HG02623 (cell line): ENCODE data around the gene ARHGEF3.

ENCODE experiments used
- ATAC-seq: cut with Tn5 transposase; IDR thresholded peaks from one replicate; pipeline ENCODE4 v1.9.1; 2021; ENCODE audit warnings: moderate library complexity; ENCODE audit not compliant: unreplicated experiment

ARHGEF3 gene

DNA sequence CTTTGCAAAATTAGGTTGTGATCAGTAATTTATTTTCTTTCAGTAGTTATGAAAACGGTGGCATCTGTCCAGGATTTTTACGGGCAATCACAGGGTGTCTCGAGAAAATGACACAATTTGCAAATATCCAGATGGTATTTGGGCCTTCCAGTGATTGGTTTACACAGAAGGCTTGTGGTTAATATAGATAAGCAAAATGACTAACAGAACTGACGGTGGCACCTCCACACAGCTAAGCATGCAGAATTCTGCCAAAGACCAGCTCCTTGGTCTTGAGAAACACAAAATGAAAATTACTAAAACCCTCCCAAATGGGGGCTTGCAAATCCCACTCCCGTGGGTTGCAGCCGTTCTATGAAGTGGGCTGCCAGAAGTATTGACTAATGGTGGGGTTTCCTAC, 5.5 kb downstream of the ARHGEF3 start:
- no peak for ATAC-seq

DNA sequence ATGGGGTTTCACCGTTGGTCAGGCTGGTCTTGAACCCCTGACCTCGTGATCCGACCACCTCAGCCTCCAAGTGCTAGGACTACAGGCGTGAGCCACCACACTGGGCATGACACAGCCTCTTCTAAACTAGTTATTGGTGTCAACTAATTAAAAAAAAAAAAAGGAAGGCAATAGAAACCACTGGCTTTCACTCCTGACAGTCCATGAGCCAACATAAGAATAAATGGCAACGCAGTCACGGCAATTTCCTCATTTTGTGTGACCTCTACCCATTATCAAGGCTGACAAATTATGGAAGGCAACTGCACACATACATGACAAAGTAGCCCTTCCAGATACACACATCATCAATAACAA, 5.9 kb downstream of the ARHGEF3 start:
- no peak for ATAC-seq

DNA sequence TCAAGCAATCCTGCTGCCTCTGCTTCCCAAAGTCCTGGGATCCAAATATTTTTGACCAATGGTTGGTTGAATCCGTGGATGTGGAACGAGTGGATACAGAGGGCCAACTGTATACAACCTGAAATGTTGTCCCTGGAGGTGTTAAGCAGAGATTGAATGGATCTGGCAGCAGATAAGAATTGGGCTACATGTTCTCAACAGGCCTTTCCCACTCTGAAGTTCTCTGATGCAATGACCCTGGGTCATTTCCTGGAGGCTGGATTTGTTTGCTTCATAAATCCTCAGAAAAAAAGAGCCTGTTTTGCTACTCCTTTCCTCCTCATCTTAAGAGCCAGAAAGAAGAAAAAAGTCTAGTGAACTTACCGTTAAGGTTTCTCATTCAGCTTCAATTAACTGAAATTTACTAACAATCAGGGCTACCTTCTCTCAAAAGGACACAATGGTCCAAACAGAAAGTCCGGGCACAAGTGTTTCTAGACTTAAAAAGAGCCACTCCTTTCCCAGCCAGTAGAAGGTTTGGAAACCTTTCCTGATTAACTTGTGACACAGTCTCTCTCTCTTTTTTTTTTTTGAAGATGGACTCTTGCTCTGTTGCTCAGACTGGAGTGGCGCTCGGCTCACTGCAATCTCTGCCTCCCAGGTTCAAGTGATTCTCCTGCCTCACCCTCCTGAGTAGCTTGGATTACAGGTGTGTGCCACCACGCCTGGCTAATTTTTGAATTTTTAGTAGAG, 6.5 kb downstream of the ARHGEF3 start:
- no peak for ATAC-seq

DNA sequence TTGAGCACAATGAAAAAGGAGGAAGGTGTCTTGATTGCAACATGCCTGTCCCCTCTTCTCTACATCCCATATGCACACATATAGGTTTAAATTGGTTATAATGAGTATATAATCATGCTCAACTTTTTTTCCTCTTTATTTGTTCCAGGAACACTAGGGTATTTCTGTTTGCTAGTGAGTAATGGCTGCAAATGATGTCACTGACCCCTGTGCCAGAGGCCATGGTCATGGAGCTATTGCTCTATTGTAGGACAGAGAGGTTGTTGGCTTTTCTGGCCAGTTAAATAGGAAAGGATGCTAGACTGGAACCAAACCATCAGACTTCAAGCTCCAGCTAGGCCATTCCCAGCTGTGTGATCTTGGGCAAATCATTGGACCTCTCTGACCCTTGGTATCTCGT, 9.6 kb downstream of the ARHGEF3 start:
- no peak for ATAC-seq

DNA sequence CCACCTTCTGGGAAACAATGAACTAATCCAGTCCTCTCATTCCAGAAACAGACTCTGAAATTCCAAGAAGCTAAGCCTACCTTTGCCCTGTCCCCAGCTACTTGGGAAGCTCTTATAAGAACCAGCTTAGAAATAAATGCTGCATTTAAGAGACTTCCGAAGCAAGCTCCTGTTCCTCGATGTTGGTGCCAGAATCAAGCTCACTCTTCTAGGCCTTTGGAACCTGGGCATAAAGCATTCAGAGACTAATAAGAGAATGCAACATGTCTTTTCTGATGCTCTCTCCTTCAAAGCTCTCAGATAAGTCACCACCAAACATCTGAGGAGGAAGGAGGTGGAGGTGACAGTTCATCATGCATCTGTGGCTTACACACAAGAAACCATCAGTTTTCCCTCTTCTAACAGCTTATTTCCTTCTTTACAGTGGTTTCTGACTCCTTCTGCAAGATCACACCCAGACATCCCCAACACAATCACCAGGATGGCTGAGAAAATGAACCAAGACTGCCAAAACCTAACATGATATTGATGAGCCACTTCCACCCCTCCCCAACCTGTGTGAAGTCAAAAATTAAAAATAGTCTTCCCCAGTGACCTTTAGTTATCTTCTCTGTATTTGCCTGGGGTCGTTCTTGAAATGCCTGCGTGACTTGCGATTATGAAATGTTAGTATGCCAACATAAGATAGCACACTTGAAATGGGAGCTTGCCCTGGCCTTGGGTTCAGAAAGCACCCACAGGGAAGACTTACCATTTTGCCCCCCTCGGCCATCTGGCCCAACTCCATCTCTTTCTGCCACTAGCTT, 11.5 kb downstream of the ARHGEF3 start:
- no peak for ATAC-seq

DNA sequence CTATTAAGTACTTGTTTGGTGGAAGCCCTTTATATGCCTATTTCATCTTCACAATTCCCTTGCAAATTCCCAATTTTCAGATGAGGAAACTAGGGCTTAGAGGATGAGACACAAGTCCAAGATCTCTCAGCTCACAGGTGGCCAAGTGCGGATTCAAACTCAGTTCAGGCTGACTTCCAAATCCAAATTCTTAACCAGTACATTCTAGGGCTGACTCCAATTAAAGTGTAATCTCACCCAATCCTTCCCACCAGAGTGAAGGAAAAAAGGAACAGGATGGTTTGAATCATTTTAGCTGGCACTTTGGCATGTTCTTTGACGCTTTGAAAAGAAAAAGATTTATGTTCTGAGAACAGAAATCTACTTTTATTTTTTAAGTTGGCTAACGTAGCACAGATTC, 12.7 kb downstream of the ARHGEF3 start:
- ATAC-seq, result no peak

DNA sequence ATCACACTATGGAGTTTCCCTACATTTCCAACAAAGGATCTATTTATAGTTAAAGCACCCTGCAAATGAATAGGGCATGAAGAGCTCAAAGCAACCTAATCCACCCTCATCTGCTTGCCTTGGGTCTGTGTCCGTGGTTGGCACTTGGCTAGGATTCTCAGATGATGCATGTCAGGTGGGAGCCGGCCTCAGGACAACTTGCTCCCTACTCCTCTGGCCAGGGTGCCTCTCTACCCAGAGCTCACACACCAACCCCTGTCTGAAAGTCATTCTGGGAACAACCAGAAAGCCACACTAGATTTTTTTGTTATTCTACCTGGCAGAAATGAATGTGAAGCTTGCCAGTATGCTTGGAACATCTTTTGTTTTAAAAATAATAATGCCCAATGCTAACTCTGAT, 13.2 kb downstream of the ARHGEF3 start:
- ATAC-seq, result no peak

DNA sequence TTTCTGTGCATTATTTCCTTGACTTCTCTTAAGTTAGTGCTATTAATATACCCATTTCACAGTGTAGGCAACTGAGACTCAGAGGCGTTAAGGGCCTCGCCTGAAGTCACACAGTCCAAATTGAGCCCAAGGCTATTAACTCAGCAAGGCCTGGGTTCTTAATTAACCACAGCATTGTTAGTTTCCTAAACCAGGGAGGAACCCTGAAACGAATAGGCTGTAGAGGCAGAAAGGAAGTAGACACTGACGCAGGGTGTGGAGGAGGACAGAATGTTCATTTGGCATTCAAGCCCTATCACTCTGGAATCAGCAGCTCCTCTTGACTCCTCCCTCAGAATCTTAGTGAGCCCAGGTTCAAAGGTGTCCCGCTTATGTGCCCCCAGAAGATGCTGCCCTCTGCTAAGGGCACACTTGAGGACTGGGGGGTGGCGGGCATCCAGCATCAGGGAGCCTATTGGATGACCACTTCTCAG, 13.9 kb downstream of the ARHGEF3 start:
- ATAC-seq, result no peak

DNA sequence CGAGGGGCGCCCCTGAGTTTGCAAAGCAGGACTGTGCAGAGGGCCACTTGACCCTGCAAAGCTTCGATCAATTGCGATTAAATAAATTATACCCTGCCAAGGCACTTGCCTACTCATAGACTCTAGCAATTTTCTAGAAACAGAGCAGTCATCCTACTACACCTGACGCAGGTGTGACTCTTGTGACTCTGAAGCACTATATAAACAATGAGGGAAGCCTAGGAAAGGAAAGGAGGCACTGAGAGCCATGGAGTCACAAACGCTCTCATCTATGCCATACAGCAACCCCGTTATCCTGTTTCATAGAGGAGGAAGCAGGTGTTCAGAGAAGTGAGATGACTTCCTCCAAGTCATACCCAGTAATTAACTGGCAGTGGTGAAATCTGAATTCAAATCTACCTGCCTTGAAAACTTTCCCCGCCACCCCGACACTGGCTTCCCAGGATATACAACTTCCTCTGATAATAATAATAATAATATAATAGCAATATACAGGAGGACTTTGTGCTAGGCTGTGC, 14.4 kb downstream of the ARHGEF3 start:
- no peak for ATAC-seq

DNA sequence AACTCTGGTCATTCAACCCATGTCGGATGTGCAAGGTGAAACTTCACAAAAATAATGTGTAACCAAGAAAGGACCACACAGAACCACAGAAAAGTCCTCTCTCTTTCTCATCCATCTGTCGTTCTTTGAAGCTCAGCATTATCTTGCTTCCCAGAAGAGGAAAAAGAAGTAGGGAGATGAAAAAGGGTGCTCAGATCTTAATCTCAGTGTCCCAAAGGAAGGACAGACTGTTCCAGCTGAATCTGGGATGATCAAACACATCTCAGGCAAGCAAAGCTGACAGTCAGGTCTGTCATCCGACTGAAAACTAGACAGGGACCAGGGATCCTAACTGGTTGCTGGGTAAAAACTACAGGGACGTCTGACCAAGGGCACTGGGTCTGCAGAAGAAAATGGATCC, 16.2 kb downstream of the ARHGEF3 start:
- ATAC-seq, result no peak

DNA sequence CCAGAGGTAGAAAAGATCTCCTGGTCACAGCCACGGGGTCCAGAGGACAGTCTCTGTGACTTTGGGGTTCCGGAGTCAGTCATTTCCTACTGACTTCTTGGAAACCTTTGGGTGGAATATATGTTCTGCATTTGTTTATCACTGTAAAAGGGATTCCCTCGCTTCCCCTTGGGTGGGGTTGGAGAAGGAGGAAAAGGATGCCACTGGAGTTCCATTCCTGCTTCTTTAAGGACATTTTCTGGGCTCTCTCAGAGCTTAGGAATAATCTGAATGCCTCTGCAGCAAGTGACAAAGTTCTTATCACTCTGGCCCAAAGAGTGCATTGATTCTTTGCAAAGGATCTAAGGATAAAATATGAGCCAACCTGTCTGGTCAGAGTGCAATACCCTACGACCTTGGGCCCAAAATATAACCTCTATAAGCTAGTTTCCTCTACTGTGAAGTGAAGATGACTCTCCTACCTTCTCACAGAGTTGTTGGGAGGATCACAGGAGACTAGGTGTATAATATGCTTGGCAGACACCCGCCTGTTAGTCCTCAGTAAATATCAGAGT, 17.2 kb downstream of the ARHGEF3 start:
- ATAC-seq, result no peak

DNA sequence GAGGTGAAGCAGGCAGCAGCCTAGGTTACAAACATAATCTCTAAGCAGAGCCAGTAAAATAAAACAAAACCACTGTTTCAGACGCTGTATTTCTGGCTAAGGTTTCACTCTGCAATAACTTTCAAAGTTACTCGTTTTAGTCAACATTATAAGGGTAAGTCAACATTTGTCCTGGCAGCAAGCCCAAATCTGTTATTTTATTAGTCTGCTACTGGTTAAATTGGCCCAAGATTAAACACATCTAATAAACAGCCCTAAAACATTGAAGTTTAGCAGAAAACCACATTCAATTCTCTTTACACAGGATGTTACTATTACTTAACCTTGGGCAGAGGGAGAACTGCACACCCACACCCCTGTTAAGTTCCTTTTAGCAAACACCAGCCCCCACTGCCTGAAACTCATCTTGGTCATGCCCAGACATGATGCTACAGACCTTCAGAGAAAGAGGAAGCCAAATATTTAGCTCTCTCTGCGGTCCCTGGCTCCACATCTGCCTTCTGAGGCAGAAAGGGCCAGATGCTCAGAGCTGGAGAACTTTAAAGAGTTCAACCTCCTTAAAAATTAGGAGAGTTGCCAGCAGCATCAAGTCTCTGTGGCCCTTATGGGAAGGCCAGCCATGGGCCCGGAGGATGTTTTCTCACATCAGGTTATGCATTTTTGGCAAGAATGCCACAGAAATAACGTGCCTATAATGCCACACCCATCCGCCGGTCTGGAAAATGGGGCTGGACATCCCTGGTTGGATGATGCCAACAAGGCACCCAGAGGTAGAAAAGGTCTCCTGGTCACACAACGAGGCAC, 17.9 kb downstream of the ARHGEF3 start:
- peak; percentile 96 for ATAC-seq

DNA sequence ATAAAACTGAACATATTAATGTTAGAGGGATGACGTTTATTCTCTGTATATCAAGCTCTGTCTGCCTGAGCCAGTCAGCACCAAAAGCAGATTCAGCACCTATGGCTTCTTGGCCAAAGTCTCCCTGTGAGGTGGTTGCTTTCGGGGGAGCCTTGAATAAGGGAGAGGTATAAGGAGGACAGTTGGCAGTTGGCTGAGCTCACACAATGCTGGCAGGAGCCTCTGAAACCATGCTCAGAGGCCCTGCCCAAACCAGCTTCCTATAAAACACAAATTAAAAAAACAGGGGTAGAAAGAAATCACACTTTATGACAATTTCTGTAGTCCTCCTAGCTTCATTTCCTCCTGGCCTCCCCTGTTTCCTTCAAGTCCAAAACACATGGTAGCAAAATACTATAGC, 18.8 kb downstream of the ARHGEF3 start:
- ATAC-seq, result no peak

DNA sequence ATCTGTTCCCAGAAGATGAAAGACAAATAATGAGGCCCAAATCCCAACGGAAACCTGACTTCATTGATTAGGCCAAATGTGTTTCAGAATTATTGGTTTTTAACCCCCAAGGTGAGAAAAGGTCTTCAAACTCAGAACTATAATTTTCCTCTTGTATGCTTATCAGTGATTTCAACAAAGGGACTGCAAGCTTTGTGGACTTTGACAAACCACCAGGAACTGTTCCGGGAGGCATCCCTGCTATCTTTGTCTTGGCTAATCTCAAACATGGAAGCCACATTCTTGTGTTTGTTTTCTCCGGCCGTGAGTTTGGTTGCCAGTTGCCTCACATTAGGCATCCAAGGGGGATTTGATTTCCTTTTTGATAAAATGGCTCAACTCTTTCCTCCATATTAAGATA, 19.5 kb downstream of the ARHGEF3 start:
- no peak for ATAC-seq

DNA sequence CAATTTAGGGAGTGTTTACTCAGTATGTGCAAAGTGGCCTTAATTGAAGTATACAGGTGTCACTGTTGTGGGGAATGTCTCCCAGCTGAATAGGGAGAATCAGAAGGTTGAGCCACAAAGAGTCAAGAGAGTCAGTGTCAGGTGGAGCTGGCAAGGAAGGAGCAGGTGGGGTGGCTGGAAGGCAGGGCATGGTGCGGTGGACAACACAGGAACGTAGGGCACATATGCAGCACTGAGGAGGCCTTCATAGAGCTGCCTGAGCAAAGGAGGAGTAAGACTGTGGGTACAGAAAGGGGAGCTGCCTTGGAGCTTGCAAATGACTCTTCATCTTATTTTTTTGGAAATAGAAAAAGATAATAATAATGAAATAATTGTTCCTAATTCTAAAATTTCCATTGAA, 20.0 kb downstream of the ARHGEF3 start:
- no peak for ATAC-seq

DNA sequence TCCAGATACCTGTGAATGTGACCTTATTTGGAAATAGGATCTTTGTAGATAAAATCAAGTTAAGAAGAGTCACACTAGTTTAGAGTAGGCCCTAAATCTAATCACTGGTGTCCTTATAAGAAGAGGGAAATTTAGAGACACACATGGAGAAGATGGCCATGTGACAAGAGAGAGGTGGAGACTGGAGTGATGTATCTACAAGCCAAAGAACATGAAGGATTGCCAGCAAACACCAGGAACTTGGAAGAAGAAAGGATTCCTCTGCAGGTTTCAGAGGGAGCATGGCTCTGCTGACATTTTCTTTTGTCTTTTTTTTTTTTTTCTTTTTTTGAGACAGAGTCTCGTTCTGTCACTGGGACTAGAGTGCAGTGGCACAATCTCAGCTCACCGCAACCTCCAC, 20.8 kb downstream of the ARHGEF3 start:
- no peak for ATAC-seq

DNA sequence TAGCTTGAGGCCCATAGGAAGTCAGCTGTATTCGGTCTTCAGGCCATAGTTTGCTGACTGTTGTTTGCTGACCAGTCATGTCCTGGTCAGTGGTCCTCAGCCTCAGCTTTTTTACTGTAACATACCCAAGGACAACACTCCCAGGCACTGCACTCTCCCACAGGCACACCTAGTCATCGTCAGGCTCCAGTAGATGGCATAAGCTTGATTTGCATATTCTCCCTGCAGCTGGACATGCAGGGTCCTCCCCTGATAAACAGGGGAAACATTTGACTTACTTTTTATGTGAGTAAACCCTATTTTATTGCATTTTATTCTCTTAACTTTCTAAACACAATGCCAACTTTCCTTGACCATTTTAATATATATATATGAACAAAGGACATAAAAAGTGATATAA, 22.9 kb downstream of the ARHGEF3 start:
- no peak for ATAC-seq

DNA sequence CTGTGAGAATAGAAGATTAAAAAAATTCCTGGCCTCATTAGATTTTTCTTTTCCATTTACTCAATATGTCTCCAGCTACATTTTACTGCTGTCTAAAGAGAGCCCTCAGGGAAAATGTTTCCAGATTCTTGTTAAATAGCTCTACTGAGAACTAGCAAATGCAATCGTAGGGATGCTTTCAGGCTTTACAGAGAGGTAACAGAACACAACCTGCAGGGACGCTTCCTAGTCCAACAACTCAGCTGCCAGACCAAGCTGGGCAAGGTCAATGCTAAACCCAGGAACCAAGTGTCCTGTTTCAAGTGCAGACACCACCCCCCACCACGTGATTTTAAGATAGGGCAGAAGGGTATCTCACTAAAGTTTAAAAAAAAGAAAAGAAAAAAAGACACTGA, 25.2 kb downstream of the ARHGEF3 start:
- no peak for ATAC-seq

DNA sequence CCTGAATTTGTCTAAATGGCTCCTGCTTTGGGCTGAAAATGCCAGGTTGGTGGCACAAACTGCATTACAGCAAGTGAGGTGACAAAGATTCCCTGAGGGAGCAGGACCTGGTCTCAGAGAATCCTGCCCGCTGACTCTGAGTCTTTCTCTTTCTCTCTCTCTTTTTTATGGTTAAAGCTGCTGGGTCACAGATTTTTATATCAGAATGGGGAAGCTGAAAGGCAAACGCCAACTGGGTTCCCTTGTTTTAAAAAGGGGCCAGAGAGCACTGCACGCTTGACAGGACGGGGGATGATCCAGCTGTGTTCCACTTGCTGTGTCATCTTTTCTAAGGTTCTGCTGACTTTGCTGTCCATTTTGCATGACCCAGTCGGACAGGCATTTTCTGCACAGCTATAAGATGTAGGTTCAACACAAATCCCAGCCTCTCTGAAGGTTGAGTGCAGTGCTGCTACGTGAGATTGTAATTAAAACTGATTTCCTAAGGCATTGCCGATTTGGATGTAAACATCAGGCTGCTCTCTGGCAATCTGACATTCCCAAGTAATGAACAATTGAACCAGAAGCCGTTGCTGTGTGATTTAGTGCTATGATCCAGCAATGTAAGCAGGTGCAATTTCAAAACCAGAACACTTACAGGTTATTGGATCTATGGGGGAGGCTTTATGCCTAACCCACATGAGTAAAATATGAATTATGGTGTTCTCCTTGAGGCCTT, 25.8 kb downstream of the ARHGEF3 start:
- no peak for ATAC-seq

DNA sequence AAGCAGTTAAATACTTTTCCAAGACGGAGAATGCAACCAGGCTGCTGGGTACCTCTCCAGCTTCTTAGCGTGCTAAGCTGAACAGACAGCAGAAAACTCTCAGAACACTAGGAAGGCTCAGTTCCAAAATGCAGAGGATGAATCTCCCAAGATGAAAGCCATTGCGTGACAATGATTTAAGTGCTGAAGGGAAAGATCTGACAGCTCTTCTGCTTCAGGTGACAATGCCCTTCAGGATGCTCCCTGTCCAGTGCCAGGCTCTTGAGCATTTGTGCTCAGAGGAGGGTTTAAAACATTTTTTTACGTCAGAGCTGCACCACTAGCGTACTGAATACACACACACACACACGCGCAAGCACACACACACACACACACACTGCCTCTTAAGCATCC, 26.3 kb downstream of the ARHGEF3 start:
- no peak for ATAC-seq

DNA sequence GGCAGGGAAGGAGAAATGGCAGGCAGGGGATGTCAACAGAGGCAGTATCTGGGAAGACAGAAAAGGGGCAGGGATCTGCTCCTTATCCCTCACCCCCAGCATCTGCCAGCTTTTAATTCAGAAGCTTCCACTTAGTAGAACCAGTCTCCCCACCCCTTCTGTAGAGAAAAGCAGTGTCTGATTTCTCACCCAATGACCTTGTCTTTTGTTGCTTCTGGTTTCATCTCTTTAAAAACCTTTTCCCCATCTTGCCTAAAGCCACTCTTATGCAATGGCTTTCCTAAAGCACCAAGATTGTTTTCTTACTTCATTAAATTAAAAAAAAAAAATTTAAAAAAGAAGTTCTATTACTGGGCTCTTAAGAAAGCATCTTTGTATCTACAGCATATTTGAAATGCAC, 27.8 kb downstream of the ARHGEF3 start:
- no peak for ATAC-seq
